ENCODE data around the gene PCDHAC1.

PCDHAC1 gene

GRCh38 chr5:140946578-140946977, 20.5 kb downstream of the PCDHAC1 start:
- no peak overlapping the region for H3K4me3 ChIP-seq (ENCODE audit: low read length)
- TF ChIP-seq, protein P1, sequence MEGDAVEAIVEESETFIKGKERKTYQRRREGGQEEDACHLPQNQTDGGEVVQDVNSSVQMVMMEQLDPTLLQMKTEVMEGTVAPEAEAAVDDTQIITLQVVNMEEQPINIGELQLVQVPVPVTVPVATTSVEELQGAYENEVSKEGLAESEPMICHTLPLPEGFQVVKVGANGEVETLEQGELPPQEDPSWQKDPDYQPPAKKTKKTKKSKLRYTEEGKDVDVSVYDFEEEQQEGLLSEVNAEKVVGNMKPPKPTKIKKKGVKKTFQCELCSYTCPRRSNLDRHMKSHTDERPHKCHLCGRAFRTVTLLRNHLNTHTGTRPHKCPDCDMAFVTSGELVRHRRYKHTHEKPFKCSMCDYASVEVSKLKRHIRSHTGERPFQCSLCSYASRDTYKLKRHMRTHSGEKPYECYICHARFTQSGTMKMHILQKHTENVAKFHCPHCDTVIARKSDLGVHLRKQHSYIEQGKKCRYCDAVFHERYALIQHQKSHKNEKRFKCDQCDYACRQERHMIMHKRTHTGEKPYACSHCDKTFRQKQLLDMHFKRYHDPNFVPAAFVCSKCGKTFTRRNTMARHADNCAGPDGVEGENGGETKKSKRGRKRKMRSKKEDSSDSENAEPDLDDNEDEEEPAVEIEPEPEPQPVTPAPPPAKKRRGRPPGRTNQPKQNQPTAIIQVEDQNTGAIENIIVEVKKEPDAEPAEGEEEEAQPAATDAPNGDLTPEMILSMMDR (conservative IDR thresholded peaks at IDR 0.05; ENCODE audit: low read length): no peak
- DNase-seq (ENCODE audit: low read depth): no peak

- TF ChIP-seq, protein P1 (conservative IDR thresholded peaks at IDR 0.05; ENCODE audit: low read length): no peak
- no peak for DNase-seq (ENCODE audit: low read depth)
- no peak overlapping the region for H3K4me3 ChIP-seq (ENCODE audit: low read length)
These were observed 25.5 kb downstream of the PCDHAC1 start for GRCh38 chr5:140951636-140952035.

GRCh38 chr5:140953234-140953633, 27.1 kb downstream of the PCDHAC1 start:
- H3K4me3 ChIP-seq (ENCODE audit: low read length): no peak overlapping the region
- TF ChIP-seq, protein P1 (conservative IDR thresholded peaks at IDR 0.05; ENCODE audit: low read length): no peak

GRCh38 chr5:140962190-140962589, 36.1 kb downstream of the PCDHAC1 start:
- DNase-seq (ENCODE audit: low read depth): no peak
- TF ChIP-seq, protein P1 (conservative IDR thresholded peaks at IDR 0.05; ENCODE audit: low read length): no peak
- no peak overlapping the region for H3K4me3 ChIP-seq (ENCODE audit: low read length)

More at GRCh38 chr5:140953234-140953633, 27.1 kb downstream of the PCDHAC1 start:
- DNase-seq (ENCODE audit: low read depth): no peak

DNA sequence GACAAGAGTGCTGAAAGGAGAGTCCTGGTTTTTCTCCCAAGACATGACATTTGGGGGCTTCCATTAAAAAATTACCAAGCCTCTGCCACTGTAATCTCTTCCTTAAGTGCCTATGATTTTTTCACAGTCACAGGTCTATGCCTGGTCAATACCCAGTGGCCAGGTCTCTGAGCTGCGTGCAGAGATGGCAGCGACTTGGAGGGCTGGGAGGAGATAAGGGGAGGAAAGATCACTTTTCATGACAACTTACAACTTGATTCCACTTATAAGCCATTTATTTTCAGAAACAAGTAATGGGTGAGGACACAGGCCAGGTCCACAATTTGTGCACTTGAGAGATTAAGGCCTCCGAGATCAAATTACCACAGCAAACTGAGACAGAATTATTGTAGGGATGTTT, 38.3 kb downstream of the PCDHAC1 start:
- no peak for DNase-seq (ENCODE audit: low read depth)
- H3K4me3 ChIP-seq (ENCODE audit: low read length): no peak overlapping the region
- TF ChIP-seq, protein P1 (conservative IDR thresholded peaks at IDR 0.05; ENCODE audit: low read length): no peak

DNA sequence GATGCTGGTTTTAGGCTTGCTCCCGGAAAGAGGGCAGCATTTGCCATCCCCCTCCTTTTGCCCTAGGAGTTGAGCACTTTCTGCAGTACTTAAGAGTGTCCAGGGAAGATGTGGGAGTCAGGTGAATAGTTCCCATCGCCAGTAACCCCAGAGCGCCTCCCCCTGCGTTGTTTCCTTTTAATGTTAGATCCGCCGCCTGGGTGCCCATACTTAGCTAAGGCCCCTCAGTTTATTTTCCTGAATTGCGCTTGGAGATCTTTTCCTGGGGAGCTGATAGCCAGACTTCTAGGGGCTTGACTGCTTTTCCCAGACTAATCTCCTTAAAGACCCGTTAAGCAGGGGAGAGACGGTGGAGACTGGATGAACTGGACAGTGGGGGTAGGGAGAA, 39.8 kb downstream of the PCDHAC1 start:
- TF ChIP-seq, protein P1 (conservative IDR thresholded peaks at IDR 0.05; ENCODE audit: low read length): no peak
- no peak for DNase-seq (ENCODE audit: low read depth)
- H3K4me3 ChIP-seq (ENCODE audit: low read length): peak overlapping the region; percentile 58

- peak within 1 kb of the TSS; percentile 58 for H3K4me3 ChIP-seq (ENCODE audit: low read length)
- TF ChIP-seq, protein P1 (conservative IDR thresholded peaks at IDR 0.05; ENCODE audit: low read length): no peak
- DNase-seq (ENCODE audit: low read depth): peak; percentile 4
These were observed 40.5 kb downstream of the PCDHAC1 start, which contains the start of gene PCDHAC2 for GRCh38 chr5:140966293-140967225. Gene PCDHAC2, plus strand, starts transcription at chr5:140966476. Its CDS starts 291 bp downstream, at chr5:140966767.
